GDM1 (cell line): ENCODE results near the gene OSBP.
"Not testable (repeated sequence)": the region's sequence is repeated elsewhere in the genome, so short reads cannot be mapped to it uniquely, and the experiment has no call there.

Experiments used
- DNase-seq: peaks from one replicate; lab custom pipeline; 2025; lab: John Stamatoyannopoulos, UW

The OSBP gene, protein sequence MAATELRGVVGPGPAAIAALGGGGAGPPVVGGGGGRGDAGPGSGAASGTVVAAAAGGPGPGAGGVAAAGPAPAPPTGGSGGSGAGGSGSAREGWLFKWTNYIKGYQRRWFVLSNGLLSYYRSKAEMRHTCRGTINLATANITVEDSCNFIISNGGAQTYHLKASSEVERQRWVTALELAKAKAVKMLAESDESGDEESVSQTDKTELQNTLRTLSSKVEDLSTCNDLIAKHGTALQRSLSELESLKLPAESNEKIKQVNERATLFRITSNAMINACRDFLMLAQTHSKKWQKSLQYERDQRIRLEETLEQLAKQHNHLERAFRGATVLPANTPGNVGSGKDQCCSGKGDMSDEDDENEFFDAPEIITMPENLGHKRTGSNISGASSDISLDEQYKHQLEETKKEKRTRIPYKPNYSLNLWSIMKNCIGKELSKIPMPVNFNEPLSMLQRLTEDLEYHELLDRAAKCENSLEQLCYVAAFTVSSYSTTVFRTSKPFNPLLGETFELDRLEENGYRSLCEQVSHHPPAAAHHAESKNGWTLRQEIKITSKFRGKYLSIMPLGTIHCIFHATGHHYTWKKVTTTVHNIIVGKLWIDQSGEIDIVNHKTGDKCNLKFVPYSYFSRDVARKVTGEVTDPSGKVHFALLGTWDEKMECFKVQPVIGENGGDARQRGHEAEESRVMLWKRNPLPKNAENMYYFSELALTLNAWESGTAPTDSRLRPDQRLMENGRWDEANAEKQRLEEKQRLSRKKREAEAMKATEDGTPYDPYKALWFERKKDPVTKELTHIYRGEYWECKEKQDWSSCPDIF

DNA sequence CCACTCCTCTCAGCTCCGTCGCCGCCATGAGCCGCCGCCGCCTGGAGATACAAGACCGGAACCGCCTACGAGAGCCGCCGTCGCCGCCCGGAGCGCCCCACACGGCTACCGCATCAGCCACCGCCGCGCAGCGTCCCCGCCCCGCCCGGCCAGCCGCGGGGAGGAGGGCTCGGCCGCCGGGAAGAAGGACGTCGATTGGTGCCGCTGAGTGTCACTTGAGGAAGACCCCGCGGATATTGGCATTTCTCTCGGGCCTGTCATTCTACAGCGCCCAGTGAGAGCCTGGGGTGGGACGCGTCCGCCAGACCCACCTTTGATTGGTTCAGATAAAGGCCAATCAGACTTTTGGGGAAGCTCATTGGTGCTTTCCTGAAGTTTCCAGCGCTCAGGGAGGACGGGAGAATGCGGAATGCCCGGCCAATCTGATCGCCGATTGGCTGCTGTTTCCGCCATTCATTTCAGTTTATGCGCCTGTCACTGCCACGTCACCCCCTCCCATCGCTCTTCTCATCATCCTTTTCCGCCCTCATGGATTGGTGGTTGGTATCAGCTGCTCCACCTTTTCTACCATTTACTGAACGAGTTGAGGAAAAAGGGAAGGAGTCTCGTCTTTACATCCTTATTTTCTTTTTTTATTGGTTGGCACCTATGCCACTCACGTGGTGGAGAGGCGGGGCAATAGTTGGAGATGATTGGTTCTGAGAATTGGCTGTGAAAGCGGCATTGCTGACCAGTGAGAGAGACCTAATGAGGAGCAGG, at the start of gene OSBP:
TSS of gene OSBP (minus strand) at position 138 of the 759 bp plus-strand sequence. CDS start at position 28, 110 bp downstream.
- DNase-seq: peak; percentile 100

DNA sequence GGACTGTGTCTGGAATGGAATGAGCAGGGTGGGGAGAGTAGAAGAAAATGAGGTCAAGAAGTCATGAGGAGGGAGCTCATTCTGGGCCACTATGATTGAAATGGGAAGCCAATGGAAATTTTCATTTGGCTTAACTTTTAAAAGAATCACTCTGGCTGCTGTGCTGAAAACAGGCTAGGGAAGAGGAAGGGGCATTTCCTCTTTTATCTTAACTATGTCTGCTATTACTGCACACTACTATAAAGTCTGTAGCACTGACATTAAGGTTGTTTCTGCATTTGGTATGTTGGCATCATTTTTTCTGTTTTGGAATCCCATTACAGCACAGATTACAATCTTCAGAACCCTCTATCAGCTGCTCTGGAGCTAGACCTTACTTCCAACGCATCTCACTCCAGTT, 45.0 kb upstream of the OSBP start:
- no peak for DNase-seq

DNA sequence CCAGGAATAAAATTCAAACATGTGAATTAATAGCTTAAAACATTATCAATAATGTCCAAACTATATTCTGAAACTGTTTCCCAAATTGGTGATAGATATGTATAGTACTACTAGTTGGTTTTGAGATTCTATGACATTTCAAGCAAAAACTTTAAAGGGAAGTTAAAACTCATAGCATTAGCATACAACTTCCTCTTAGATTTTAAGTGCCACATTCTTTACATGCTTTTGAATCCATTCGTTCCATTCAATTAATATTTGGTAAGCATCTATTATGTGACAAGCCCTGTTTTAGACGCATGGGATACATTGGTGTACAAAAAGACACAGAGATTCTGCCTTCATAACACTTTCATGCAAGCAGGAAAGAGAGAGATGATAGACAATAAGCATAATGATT, 44.4 kb upstream of the OSBP start:
- no peak for DNase-seq

DNA sequence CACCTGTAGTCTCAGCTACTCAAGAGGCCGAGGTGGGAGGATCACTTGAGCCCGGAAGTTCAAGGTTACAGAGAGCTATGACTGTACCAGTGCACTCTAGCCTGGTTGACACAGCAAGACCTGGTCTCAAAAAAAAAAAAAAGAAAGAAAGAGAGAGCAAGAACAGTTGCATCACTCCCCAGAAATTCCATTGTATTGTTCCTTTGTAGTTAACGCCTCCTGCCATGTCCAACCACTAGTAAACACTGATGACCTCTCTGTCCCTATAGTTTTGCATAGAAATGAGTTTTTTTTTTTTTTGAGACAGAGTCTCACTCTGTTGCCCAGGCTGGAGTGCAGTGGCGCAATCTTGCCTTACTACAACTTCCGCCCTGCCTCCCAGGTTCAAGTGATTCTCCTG, 42.5 kb upstream of the OSBP start:
- DNase-seq: no peak

DNA sequence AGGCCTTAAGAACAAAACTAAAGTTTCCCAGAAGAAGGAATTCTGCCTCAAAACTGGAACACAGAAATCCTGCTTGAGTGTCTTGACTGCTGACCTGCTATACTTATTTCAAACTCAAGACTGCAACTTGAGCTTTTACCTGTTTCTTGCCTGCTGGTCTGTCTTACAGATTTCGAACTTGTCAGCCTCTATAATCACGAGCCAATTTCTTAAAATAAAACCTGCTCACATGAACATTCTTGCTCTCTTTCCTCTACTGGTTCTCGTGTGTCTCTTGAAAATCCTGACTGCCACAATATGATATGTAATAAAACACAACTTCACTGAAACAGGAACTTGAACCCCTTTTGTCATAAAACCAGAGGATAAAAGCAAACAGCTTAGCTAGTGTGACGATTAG, 39.3 kb upstream of the OSBP start:
- DNase-seq: no peak

DNA sequence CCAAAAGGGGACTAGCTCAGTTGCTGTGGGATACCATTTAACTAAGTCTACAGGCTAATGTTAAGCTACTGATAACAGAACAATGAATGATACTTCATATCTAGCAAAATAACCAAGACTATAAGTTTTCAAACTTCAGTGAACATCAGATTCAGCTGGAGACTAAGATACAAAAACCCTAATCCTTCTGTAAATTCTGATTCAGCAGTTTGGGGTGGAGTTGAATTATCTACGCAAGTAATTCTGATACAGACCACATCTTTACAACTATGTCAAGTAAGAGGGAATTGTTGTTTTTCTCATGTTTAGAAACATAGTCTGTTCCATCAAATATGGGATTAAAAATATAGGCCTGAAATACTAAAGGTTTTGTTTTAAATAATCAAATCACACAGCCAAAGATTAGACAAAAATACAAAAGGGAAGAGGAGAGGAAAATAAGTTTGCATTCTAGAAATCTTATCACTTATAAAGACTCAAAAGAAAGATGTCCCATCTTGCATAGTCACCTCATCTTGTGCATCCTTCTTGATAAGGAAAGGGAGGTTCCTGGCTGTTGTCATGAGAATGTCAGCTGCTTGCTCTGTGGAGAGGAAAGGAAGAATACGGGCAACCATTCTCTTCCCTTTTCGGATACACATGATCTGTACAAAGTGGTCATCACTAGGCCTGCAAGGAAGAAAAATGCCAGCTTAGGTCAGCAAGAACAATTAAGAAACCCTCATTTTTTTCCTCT, 31.8 kb upstream of the OSBP start:
- DNase-seq: no peak

DNA sequence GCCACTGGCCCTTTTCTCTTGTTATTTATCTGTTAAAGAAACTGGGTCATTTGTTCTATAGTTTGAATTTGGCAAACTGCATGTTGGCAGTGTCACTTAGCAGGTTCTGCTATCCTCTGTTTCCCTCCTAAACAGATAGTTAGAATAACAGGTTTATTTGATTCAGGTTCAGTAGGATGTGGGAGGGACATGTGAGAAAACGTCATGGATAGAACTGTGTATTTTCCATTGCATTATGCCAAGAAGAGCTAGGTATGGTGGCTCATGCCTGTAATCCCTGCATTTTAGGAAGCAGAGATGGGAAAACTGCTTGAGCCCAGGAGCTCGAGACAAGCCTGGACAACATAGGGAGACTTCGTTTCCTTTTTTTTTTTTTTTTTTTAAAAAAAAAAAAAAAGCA, 29.0 kb upstream of the OSBP start:
- no peak for DNase-seq

DNA sequence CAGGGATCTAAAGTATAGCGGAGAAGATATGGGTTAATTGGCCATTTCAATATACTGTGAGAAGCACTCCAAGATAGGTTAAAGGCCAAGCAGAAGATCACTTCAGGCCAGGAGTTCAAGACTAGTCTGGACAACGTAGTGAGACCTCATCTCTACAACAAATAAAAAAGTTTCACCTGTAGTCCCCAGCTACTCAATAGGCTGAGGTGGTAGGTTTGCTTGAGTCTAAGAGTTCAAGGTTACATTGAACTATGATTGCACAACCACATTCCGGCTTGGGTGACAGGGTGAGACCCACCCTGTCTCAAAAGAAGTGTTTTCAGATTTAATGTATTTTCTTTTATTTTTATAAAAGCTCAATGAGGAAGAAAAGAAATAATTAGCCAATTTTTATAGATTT, 27.8 kb upstream of the OSBP start:
- DNase-seq: no peak

DNA sequence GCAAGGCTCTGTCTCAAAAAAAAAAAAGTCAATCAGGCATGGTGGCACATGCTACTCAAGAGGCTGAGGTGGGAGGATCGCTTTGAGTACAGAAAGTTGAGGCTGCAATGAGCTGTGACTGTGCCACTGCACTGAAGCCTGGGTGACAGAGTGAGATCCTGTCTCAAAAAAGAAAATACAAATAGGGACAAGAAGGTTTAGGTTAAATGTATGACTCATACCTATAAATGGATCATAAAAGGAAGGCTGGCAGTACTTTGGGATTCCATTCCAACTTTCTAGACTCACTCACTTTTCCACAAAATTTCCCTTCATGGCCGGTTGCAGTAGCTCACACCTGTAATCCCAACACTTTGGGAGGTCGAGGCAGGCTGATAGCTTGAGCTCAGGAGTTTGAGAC, 25.6 kb upstream of the OSBP start:
- no peak for DNase-seq

DNA sequence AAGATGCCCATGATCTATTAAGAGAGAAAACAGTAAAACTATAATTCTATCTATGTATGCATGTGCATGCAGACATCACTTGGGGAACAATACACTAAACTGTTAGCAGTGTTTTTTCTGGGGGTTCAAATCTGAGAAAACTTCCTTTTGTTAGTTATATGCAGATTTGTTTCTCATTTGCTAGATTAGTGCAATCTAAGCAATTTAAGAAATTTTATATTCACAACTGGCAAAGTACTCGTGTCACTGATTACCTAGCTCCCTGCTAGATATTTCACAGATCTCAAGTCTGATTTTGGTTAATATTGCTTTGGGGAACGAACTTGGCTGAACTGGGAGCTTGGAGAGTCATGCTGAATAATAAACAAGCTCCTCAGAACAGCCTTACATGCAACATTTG, 14.9 kb upstream of the OSBP start:
- no peak for DNase-seq

DNA sequence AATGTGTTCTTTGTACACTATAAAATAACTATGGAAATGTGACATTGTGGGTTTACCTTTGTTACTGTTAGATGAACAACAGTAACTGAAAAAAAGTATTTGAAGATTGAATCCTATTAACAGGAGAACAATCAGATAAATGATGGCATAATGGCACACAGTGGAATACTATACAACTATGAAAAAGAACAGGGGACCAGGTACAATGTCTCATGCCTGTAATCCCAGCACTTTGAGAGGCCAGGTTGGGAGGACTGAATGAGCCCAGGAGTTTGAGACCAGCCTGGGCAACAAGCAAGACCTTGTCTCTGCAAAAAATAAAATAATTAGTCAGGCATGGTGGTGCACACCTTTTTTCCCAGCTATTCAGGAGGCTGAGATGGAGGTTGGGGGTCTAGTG, 14.4 kb upstream of the OSBP start:
- no peak for DNase-seq

DNA sequence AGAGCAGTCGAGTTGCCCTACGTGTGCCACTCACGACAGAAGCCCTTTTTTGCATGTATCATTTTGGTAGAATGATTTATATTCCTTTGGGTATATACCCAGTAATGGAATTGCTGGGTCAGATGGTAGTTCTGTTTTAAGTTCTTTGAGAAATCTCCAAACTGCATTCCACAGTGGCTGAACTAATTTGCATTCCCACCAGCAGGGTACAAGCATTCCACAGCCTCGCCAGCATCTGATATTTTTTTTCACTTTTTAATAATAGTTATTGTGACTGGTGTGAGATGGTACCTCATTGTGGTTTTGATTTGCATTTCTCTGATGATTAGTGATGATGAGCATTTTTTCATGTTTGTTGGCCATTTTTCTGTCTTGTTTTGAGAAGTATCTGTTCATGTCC, 11.4 kb upstream of the OSBP start:
- not testable (repeated sequence) for DNase-seq

DNA sequence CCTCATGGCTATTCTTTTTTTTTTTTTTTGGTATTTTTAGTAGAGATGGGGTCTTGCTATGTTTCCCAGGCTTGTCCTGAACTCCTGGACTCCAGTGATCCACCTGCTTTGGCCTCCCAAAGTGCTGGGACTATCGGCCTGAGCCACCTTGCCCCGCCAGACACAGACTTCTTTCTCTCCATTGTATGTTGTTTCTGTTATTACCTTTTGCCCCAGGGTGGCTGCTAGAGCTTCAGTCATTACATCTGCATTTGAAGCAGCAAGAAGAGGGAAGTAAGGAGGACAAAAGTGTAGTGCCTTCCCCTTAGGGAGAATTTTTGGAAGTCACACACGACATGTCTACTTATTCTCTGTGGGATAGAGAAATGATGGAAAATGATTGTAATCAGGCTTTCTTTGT, 10.1 kb upstream of the OSBP start:
- no peak for DNase-seq

DNA sequence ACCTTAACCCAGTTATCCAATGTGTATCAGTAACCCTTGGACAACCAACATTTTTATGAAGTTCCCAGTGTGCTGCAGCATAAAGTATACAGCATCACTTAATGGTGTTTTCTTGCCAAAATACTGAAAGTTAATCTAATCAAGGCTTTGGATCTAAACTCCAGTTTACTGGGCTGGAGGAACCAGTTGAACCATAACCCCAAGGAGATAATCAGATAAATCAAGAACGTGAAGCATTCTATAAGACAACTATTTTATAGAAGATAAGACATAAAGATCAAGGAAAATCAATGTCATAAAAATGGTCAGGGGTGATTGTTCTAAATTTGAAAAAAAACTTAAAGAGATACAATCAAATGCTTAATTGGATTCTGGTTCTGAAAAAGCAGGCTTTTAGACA, 2.3 kb upstream of the OSBP start:
- DNase-seq: no peak

DNA sequence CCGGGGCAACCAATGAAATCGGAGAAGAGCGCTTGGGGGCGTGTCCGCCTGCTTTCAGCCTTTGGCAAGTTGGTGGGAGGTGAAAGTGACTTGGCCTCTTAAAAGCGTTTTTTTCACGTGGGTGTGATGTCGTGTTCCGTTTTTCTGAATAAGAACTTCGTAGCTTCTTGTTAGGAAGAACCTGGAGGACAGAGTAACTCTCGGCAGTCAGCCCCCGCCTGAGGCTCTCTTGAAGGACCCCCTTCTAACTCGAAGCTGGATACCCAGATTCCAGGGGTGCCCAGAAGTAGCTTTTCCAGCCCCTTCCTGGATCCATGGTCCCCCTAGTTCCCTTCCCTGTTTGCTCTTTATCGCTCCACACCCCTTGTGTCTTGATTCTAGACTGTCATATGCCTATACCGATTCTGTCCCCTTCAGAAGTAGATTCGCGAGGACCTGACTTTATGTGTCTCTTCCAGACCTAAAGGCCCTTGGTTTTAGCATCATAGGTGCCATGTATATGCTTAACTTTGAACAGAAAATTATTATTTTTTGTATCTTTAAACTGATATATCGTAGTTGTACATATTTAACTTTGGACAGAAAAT, 915 bp upstream of the OSBP start:
- DNase-seq: no peak

DNA sequence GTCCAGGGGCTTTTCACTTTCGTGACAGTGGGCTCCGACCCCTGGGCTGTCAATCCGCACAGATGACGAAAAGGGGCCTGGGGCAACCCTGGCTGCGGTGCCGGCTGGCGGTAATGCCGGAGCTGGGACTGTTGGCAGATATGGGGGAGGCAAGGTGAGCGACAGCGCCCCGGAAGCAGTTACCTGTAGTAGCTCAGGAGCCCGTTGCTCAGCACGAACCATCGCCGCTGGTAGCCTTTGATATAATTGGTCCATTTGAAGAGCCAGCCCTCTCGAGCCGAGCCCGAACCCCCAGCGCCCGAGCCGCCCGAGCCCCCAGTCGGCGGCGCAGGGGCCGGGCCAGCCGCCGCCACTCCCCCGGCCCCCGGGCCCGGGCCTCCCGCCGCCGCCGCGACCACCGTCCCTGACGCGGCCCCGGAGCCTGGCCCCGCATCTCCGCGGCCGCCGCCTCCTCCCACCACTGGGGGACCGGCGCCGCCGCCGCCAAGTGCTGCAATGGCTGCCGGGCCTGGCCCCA, 396 bp downstream of the OSBP start:
- DNase-seq: no peak

DNA sequence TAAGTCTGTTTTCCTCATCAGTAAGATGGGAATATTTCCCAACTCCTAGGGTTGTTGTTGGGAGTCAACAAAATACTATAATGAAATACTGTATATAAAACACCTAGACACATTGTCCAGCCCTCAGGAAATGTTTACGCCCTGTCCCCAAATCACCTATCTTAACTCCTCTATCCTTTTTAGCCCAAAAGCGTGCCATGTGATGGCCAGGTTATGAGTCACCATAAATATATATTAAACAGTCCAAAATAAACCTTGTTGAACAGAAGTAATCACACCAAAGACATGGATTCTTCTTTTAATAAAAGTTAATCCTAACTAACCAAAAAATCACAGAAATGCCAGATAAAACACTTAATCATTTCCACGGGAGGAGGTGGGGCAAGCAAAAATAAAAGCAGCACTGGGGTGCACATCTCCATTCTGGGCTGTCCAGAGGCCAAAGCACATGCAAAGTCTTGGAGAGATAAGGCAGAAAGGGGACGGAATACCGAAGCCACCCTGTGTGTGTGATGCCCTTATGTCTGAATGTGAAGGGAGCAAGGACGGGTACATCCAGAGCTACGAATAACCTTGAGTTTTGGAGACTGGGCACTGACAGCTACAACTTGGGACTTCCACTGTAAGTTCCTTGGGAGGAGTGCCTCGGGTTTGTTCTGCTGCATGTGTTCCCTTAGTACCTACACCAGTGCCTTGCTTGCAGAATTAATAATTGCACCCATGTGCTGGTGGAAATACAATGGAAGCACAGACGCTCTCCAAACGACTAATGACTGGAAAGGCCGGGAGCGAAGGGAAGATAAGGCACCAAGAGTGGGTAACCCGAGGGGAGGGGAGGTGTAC, 1.1 kb downstream of the OSBP start:
- no peak for DNase-seq

DNA sequence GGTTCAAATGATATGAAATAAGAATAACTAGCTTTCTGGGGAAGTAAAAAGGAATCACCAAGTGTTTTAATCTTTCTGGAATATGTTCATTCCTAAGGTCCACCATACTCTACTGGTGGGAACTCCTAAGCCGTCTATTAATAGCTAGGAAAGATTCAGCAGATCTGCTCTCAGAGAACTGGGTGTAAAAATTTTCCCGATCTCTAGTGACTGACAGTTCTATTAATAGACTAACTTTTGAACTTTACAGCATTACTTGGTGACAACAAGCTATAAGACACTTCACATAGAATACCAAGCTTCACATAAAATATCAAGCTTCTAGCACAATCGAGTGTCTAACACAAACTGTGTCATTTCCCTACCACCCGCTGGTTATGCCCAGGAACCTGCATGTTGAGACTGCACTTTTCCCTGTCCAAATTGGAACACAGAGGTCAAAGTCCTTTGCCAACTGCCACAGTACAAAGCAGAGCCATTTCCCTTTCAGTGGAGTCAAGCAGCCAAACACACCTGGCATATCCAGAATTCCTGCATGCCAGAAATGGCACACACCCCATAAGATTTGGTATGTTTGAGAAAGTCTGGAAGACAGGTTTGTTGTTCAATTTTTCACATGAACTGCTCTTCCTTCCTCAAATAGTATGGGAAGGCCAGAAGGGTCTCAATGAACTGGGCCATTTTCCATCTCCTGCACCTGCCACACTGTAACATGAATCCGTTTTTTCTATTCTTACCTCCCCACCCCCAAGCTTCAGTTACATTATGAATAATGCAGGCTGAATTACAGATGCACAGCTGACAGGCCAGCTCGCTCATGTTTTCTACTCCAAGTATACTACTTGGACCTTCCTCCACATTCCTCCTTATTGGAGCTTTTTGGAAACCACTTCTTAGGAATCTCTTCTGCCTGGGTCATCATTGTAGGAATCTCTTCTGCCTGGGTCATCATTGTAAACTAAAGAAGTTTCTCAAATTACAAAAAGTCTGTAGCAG, 3.7 kb downstream of the OSBP start:
- no peak for DNase-seq

DNA sequence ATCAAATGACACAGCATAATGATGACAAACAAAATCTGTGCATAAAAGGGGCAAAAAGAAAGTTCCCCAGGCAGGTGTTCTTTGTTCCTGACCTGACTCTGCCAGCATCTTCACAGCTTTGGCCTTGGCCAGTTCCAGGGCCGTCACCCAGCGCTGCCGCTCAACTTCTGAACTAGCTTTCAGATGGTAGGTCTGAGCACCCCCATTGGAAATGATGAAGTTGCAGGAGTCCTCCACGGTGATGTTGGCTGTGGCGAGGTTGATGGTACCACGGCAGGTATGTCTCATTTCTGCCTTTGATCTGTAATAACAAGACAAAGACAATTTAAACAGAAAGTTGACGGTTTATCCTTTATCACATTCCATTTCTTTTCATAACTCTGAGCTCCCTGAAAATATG, 5.3 kb downstream of the OSBP start:
- DNase-seq: no peak
